ENCODE data around the gene ITGB8. TPM values are rescaled to one million over a fixed set of nuclear protein-coding genes. Genes with fewer than 3 reads are reported as not detected.
A peak's percentile ranks its signal among the peaks of the same experiment; 100 is the strongest.
"Not testable (repeated sequence)": the region's sequence is repeated elsewhere in the genome, so short reads cannot be mapped to it uniquely, and the experiment has no call there.

Gene ITGB8
- total and polyA plus RNA-seq, 9 of the 15 experiments (the other 6 are each of a cell fraction or from before 2014, with no cell fraction given) = under 0.01 to 0.03 (median 0.02) TPM; not detected in 6

DNA sequence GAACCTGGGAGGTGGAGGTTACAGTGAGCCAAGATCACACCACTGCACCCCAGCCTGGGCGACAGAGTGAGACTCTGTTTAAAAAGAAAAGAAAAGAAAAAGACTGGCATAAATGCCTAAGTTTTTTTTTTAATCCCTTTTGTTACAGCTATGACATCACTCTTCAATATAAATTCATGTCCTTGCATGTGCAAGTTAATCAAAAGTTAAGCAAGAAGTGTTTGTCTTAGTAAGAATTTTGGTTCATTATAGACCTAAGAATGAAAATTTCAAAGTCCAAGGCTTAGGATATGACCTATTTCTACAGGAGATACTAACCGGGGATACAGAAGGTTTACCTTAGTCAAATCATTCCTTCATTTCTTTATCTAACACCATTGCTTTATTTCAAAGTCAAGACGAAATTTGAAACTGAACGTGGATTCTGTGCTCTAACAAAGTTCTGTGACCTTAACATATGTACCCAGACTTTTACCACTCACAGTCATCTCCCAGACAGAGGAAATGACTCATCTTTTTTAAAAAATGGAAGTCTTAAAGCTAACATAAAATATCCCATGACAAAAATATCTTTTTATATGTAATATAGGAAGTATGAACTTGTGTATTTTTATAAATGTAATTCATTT is 29.3 kb upstream of the ITGB8 start (continued):
- TF ChIP-seq DMBX1 (CRISPR knock-in tag; IDR thresholded peaks at IDR 0.05; ENCODE audit: borderline replicate concordance) = peak; percentile 63; the same call in 1 of the 2 replicates
- TF ChIP-seq ZNF175 (CRISPR knock-in tag; IDR thresholded peaks at IDR 0.05; ENCODE audit: low read depth) = peak; percentile 64; the same call in 1 of the 2 replicates

DNA sequence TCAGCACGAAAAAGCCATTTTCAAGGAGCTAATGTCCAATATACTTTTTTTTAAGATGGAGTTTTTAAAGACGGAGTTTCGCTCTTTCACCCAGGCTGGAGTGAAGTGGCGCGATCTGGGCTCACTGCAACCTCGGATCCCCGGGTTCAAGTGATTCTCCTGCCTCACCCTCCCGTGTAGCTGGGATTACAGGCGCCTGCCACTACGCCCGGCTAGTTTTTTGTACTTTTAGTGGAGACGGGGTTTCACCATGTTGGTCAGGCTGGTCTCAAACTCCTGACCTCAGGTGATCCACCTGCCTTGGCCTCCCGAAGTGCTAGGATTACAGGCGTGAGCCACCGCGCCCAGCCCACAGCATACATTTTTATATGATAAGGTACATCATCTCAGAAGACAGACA is 28.4 kb upstream of the ITGB8 start:
- 85% methylated on average over 16 of the region's 16 CpGs for whole genome bisulfite sequencing (ENCODE audit: insufficient coverage, low coverage, missing lambda C conversion rate)
- H3K27me3 ChIP-seq (ENCODE audit: control insufficient read depth in 2 of 2, insufficient read depth in 2 of 2, low read length in 2 of 2); H3K4me2 ChIP-seq (ENCODE audit: insufficient read depth, low read length); H3K9me1 ChIP-seq (ENCODE audit: control insufficient read depth, insufficient read depth, low read length); H3K9ac ChIP-seq (ENCODE audit: insufficient read depth in 1 of 2, low read depth in 2 of 2, low read length in 2 of 2); intact Hi-C loops (cut with micrococcal nuclease); in situ Hi-C loops (cut with MboI); DNase-seq (ENCODE audit: extremely low read depth in 1 of 4, low spot score in 3 of 4); H3K79me2 ChIP-seq (ENCODE audit: control insufficient read depth, insufficient read depth, low read length); CTCF ChIA-PET (ENCODE audit: low intra/inter-chr PET ratio); H3K9me3 ChIP-seq (replicated peaks; ENCODE audit: control insufficient read depth, insufficient read depth, low read depth, low read length); FAIRE-seq; H2AFZ ChIP-seq (ENCODE audit: low read depth, low read length); H3K4me3 ChIP-seq; H3K36me3 ChIP-seq (ENCODE audit: control insufficient read depth, insufficient read depth, low read length); H3K27ac ChIP-seq (ENCODE audit: extremely low read depth, low read depth, low read length); BruUV-seq (replicated peaks); ATAC-seq; H4K20me1 ChIP-seq (replicated peaks; ENCODE audit: control insufficient read depth, insufficient read depth, low read length): not testable (repeated sequence)
- H3K4me1 ChIP-seq (replicated peaks in 1 of 2; ENCODE audit: control insufficient read depth in 2 of 2, insufficient read depth in 2 of 2, low read length in 2 of 2) = peaks cover 5 to 19% of the 10 kb centered on the region in 2 experiments; a peak in 4 of 5 replicates
- POLR2A ChIA-PET = interaction anchor here (0.7 kb wide), 1 partner anchor 11 kb away, joined by 3 read pairs; no protein-coding TSS in a partner anchor

DNA sequence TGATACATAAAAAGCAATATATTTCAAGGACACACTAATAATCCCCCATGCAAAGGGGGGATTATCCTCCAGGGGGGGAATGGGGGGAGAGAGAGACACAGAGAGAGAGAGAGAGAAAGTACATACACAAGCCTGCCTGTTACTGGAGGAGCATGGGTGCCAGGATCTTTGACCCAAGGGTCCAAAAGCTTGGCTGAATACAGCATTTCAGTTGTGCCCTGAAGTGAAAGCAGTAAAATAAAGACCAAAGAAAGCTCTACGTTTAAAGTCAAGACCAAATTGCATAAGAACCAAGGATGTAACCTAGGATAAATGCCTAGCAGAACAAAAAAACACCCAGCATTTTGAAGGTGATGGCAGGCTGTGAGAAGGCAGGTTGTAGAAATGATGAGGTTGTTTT is 27.8 kb upstream of the ITGB8 start:
- H3K9ac ChIP-seq (ENCODE audit: insufficient read depth in 1 of 2, low read depth in 2 of 2, low read length in 2 of 2) = no peak overlapping the region
- H3K27ac ChIP-seq (ENCODE audit: extremely low read depth, low read depth, low read length) = no peak overlapping the region
- in situ Hi-C loops (cut with MboI) (no loop called here), intact Hi-C loops (cut with micrococcal nuclease) (no loop called here)
- no peak overlapping the region for H3K4me3 ChIP-seq
- no peak overlapping the region for H3K4me2 ChIP-seq (ENCODE audit: insufficient read depth, low read length)
- POLR2A ChIA-PET = interaction anchor here (1.2 kb wide), 1 partner anchor 12 kb away, joined by 4 read pairs; no protein-coding TSS in a partner anchor
- no peak overlapping the region for H2AFZ ChIP-seq (ENCODE audit: low read depth, low read length)
- 8% methylated on average over 1 of the region's 1 CpG for WGBS (ENCODE audit: insufficient coverage, low coverage, missing lambda C conversion rate)
- no peaks in the 10 kb centered on the region for H3K9me1 ChIP-seq (ENCODE audit: control insufficient read depth, insufficient read depth, low read length)
- BruUV-seq (replicated peaks) = no TSS peak
- no peaks in the 10 kb centered on the region for H4K20me1 ChIP-seq (replicated peaks; ENCODE audit: control insufficient read depth, insufficient read depth, low read length)
- peaks cover 6 to 21% of the 10 kb centered on the region in 2 experiments for H3K4me1 ChIP-seq (replicated peaks in 1 of 2; ENCODE audit: control insufficient read depth in 2 of 2, insufficient read depth in 2 of 2, low read length in 2 of 2)
- H3K9me3 ChIP-seq (replicated peaks; ENCODE audit: control insufficient read depth, insufficient read depth, low read depth, low read length) = 0 out of 2 replicates have a peak, but pooled peaks cover 2% of the 10 kb centered on the region
- H3K36me3 ChIP-seq (ENCODE audit: control insufficient read depth, insufficient read depth, low read length) = no peaks in the 10 kb centered on the region
- CTCF ChIA-PET (ENCODE audit: low intra/inter-chr PET ratio) = interaction anchor here (0.7 kb wide), 1 partner anchor 408 kb away, joined by 5 read pairs; no protein-coding TSS in a partner anchor
- no peaks in the 10 kb centered on the region for H3K27me3 ChIP-seq (ENCODE audit: control insufficient read depth in 2 of 2, insufficient read depth in 2 of 2, low read length in 2 of 2)
- FAIRE-seq (no peak), ATAC-seq (no peak), DNase-seq (ENCODE audit: extremely low read depth in 1 of 4, low spot score in 3 of 4) (no peak)
- no peaks in the 10 kb centered on the region for H3K79me2 ChIP-seq (ENCODE audit: control insufficient read depth, insufficient read depth, low read length)
- TF ChIP-seq, protein P1, sequence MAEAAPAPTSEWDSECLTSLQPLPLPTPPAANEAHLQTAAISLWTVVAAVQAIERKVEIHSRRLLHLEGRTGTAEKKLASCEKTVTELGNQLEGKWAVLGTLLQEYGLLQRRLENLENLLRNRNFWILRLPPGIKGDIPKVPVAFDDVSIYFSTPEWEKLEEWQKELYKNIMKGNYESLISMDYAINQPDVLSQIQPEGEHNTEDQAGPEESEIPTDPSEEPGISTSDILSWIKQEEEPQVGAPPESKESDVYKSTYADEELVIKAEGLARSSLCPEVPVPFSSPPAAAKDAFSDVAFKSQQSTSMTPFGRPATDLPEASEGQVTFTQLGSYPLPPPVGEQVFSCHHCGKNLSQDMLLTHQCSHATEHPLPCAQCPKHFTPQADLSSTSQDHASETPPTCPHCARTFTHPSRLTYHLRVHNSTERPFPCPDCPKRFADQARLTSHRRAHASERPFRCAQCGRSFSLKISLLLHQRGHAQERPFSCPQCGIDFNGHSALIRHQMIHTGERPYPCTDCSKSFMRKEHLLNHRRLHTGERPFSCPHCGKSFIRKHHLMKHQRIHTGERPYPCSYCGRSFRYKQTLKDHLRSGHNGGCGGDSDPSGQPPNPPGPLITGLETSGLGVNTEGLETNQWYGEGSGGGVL (CRISPR knock-in tag; IDR thresholded peaks at IDR 0.05) = no peak
- TF ChIP-seq CBX8 (IDR thresholded peaks at IDR 0.05; ENCODE audit: borderline replicate concordance, extremely low read depth, low read depth, low read length, poor library complexity, severe bottlenecking) (no peak), POLR2AphosphoS5 (IDR thresholded peaks at IDR 0.05; ENCODE audit: control insufficient read depth, insufficient read depth, low read depth, low read length) (no peak), CEBPG (CRISPR knock-in tag; IDR thresholded peaks at IDR 0.05) (no peak), CEBPG (tag; conservative IDR thresholded peaks at IDR 0.05 in 1 of 2, IDR thresholded peaks at IDR 0.05 in 1 of 2) (no peak)
